ENCODE measurements around the gene ACOT8. TPM values are rescaled to one million over a fixed set of nuclear protein-coding genes. Genes with fewer than 3 reads are reported as not detected.
A peak's percentile ranks its signal among the peaks of the same experiment; 100 is the strongest.

Gene ACOT8
- total RNA-seq, 1 donor from 2014 or later: 27.3 TPM

DNA sequence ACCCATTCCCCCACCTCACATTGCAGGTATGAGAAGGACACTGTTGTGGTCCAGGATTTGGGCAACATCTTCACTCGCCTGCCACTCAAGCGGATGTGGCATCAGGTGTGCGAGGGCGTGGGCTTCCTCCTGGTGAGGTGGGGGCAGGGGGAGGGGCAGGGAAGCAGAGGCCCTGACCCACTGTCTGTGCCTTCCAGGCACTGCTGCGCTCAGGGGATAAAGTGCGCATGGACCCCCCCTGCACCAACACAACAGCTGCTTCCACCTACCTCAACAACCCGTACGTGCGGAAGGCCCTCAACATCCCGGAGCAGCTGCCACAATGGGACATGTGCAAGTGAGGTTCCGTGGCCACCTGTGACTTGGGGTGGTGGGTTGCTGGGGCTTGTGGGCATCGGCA lies 37.6 kb upstream of the ACOT8 start:
- Mint-ChIP-seq H3K27ac (no peak overlapping the region), H3K36me3 (ENCODE audit: low read depth) (peaks cover 43% of the 10 kb centered on the region), H3K27me3 (no peaks in the 10 kb centered on the region), H3K4me3 (no peak overlapping the region), H3K4me1 (peaks cover 28% of the 10 kb centered on the region), H3K9me3 (no peaks in the 10 kb centered on the region)
- ATAC-seq (ENCODE audit: low read depth): no peak
- POLR2A ChIA-PET: no interaction called here
- DNase-seq: no peak
- CTCF ChIA-PET: no interaction called here
- TF ChIP-seq, protein P1, sequence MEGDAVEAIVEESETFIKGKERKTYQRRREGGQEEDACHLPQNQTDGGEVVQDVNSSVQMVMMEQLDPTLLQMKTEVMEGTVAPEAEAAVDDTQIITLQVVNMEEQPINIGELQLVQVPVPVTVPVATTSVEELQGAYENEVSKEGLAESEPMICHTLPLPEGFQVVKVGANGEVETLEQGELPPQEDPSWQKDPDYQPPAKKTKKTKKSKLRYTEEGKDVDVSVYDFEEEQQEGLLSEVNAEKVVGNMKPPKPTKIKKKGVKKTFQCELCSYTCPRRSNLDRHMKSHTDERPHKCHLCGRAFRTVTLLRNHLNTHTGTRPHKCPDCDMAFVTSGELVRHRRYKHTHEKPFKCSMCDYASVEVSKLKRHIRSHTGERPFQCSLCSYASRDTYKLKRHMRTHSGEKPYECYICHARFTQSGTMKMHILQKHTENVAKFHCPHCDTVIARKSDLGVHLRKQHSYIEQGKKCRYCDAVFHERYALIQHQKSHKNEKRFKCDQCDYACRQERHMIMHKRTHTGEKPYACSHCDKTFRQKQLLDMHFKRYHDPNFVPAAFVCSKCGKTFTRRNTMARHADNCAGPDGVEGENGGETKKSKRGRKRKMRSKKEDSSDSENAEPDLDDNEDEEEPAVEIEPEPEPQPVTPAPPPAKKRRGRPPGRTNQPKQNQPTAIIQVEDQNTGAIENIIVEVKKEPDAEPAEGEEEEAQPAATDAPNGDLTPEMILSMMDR (IDR thresholded peaks at IDR 0.05): no peak
- intact Hi-C loops (cut with micrococcal nuclease): loop anchor here (5.0 kb wide), 1 partner anchor 62 kb away; the partner anchor contains the start of gene SNX21

DNA sequence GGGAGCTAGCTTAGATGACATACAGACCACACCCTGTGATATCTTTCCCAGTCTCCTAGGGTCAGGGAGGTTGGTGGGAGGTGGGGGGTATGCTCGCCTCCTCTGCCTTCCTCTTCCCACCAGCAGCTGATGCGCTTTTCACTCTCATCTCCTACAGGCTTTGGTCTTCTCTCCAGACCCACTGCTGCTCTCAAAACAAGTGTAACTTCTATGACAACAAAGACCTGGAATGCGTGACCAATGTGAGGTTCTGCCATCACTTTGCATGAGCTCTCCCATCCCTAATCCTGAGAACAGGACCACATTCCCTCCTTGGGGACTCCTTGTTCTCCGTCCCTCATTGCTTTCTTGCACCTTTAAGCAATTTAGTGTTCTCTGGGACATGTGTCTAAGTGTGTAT lies 36.6 kb upstream of the ACOT8 start:
- TF ChIP-seq, protein P1 (IDR thresholded peaks at IDR 0.05): no peak
- H3K36me3 Mint-ChIP-seq (ENCODE audit: low read depth): peaks cover 40% of the 10 kb centered on the region
- intact Hi-C loops (cut with micrococcal nuclease): loop anchor here (5.0 kb wide), 1 partner anchor 62 kb away; the partner anchor contains the start of gene SNX21

DNA sequence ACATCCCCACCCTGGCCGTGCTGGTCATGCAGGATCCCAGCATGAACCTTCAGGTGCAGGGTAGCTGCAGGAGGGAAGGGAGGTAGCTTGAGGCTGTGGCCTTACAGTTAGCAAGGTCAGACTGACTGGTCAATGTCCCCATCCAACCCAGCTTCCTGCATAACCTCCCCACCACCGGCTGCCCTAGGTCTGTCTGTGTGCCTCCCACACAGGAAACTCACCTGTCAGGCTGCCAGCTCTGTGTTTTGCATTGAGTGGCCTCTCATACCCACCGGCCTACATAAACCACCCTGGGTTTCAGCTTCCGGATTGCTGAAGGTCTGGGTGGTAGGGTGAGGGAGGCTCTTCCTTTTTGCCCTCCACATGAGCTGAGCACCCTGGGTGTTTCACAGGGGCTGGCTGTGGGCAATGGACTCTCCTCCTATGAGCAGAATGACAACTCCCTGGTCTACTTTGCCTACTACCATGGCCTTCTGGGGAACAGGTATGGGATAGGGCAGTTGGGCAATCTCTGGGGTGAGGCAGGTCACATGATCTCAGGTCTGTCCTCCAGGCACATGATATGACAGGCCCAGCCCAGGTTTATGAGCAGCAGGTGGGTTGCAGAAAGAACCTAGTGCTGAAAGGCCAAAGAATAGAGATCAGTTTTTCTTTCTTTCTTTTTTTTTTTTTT lies 35.8 kb upstream of the ACOT8 start:
- intact Hi-C loops (cut with micrococcal nuclease): loop anchor here (5.0 kb wide), 1 partner anchor 61 kb away; the partner anchor contains the start of gene SNX21

More for the DNA sequence above, 36.6 kb upstream of the ACOT8 start:
- ATAC-seq (ENCODE audit: low read depth) (no peak), DNase-seq (no peak)
- Mint-ChIP-seq H3K4me1 (peaks cover 30% of the 10 kb centered on the region), H3K27ac (no peak overlapping the region), H3K9me3 (no peaks in the 10 kb centered on the region), H3K4me3 (no peak overlapping the region), H3K27me3 (no peaks in the 10 kb centered on the region)
- POLR2A ChIA-PET: interaction anchor here (0.9 to 5.6 kb wide), 3 partner anchors 12 to 41 kb away, joined by 4 to 84 read pairs (median 43); partner anchors contain the start of genes PCIF1 and ZSWIM1
- CTCF ChIA-PET: interaction anchor here (1.5 kb wide), 1 partner anchor 94 kb away, joined by 3 read pairs; no protein-coding TSS in a partner anchor

DNA sequence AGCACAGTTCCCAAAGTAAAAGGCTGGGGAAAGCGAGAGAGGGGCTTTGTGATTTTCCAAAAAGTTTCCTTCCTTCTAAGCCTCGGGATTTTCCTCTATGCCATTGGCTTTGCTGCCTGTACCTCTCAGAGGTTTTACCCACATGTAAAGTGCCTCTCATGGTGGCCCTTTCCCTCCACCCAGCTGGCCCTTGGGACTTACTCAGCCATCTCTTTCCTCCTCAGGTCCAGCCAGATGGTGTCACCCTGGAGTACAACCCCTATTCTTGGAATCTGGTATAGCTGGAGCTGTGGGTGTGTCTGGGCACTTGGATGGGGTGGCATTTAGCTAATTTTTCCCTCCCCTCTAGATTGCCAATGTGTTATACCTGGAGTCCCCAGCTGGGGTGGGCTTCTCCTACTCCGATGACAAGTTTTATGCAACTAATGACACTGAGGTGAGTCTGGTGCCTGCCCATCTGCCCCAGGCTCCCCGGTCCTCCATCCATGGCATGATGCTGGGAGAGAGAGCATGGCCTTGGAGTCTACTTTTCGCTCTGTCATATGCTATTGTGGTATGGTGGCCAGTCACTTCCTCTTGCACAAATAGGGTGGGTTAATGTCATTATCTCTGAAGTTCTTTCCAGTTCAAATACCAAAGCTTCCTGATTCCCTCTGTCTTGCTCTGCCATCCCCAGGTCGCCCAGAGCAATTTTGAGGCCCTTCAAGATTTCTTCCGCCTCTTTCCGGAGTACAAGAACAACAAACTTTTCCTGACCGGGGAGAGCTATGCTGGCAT lies 35.0 kb upstream of the ACOT8 start:
- Mint-ChIP-seq H3K27me3 (no peaks in the 10 kb centered on the region), H3K4me3 (peak overlapping the region; percentile 93), H3K4me1 (peaks cover 30% of the 10 kb centered on the region), H3K9me3 (no peaks in the 10 kb centered on the region), H3K36me3 (ENCODE audit: low read depth) (peaks cover 30% of the 10 kb centered on the region), H3K27ac (peak overlapping the region; percentile 59)
- CTCF ChIA-PET: interaction anchor here (0.6 to 3.7 kb wide), 3 partner anchors 10 to 93 kb away, joined by 3 to 15 read pairs (median 3); partner anchors contain the start of gene PCIF1
- ATAC-seq (ENCODE audit: low read depth) (no peak), DNase-seq (no peak)
- TF ChIP-seq, protein P1 (IDR thresholded peaks at IDR 0.05): no peak
- POLR2A ChIA-PET: interaction anchor here (1.0 to 5.6 kb wide), 6 partner anchors 11 to 80 kb away, joined by 3 to 84 read pairs (median 5); partner anchors contain the start of genes ACOT8, PCIF1 and ZSWIM1
- intact Hi-C loops (cut with micrococcal nuclease): loop anchor here (5.0 kb wide), 1 partner anchor 60 kb away; the partner anchor contains the start of gene SNX21

More for the DNA sequence above, 35.8 kb upstream of the ACOT8 start:
- Mint-ChIP-seq H3K9me3 (no peaks in the 10 kb centered on the region), H3K27ac (peak overlapping the region; percentile 1), H3K4me1 (peaks cover 30% of the 10 kb centered on the region), H3K4me3 (peak overlapping the region; percentile 93), H3K36me3 (ENCODE audit: low read depth) (peaks cover 31% of the 10 kb centered on the region), H3K27me3 (no peaks in the 10 kb centered on the region)
- ATAC-seq (ENCODE audit: low read depth) (no peak), DNase-seq (no peak)
- ChIA-PET CTCF (interaction anchor here (0.6 to 3.7 kb wide), 3 partner anchors 10 to 93 kb away, joined by 3 to 15 read pairs (median 3); partner anchors contain the start of gene PCIF1), POLR2A (interaction anchor here (0.9 to 5.6 kb wide), 6 partner anchors 11 to 56 kb away, joined by 3 to 84 read pairs (median 5); partner anchors contain the start of genes ACOT8, PCIF1 and ZSWIM1)
- TF ChIP-seq, protein P1 (IDR thresholded peaks at IDR 0.05): no peak
